Hepatocyte (in vitro differentiated cells): ENCODE measurements around the gene LRMDA.

Experiments
- CTCF ChIP-seq: fragments of 200-600 bp; sonication (generic); IDR thresholded peaks from 2 replicates; pipeline ENCODE4 v1.5.1; 2016; ENCODE audit warnings: antibody characterized with exemption, mild to moderate bottlenecking; ENCODE audit not compliant: poor library complexity
- EZH2 ChIP-seq: fragments of 200-600 bp; sonication (generic); IDR thresholded peaks from 2 replicates; pipeline ENCODE4 v1.6.1; 2016; ENCODE audit warnings: antibody characterized with exemption, mild to moderate bottlenecking, borderline replicate concordance

GRCh38 chr10:76209135-76209534 is 777.7 kb downstream of the LRMDA start:
- TF ChIP-seq CTCF (no peak), EZH2 (no peak)
